ENCODE measurements around the gene CNTRL.

- no peak for TF ChIP-seq POLR2A (IDR thresholded peaks at IDR 0.05)
- TF ChIP-seq, protein P1, sequence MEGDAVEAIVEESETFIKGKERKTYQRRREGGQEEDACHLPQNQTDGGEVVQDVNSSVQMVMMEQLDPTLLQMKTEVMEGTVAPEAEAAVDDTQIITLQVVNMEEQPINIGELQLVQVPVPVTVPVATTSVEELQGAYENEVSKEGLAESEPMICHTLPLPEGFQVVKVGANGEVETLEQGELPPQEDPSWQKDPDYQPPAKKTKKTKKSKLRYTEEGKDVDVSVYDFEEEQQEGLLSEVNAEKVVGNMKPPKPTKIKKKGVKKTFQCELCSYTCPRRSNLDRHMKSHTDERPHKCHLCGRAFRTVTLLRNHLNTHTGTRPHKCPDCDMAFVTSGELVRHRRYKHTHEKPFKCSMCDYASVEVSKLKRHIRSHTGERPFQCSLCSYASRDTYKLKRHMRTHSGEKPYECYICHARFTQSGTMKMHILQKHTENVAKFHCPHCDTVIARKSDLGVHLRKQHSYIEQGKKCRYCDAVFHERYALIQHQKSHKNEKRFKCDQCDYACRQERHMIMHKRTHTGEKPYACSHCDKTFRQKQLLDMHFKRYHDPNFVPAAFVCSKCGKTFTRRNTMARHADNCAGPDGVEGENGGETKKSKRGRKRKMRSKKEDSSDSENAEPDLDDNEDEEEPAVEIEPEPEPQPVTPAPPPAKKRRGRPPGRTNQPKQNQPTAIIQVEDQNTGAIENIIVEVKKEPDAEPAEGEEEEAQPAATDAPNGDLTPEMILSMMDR (IDR thresholded peaks at IDR 0.05), result no peak
These were observed 65.4 kb downstream of the CNTRL start for GRCh38 chr9:121140162-121140561.
